Hematopoietic multipotent progenitor cell treated with erythropoietin and hydrocortisone succinate and interleukin-3 and kit ligand, for 8 days (in vitro differentiated cells): ENCODE results near the gene SH3TC1.

Source experiments
- DNase-seq: peaks from one replicate; pipeline ENCODE4 v3.0.0-alpha.2; 2015

SH3TC1 gene

DNA sequence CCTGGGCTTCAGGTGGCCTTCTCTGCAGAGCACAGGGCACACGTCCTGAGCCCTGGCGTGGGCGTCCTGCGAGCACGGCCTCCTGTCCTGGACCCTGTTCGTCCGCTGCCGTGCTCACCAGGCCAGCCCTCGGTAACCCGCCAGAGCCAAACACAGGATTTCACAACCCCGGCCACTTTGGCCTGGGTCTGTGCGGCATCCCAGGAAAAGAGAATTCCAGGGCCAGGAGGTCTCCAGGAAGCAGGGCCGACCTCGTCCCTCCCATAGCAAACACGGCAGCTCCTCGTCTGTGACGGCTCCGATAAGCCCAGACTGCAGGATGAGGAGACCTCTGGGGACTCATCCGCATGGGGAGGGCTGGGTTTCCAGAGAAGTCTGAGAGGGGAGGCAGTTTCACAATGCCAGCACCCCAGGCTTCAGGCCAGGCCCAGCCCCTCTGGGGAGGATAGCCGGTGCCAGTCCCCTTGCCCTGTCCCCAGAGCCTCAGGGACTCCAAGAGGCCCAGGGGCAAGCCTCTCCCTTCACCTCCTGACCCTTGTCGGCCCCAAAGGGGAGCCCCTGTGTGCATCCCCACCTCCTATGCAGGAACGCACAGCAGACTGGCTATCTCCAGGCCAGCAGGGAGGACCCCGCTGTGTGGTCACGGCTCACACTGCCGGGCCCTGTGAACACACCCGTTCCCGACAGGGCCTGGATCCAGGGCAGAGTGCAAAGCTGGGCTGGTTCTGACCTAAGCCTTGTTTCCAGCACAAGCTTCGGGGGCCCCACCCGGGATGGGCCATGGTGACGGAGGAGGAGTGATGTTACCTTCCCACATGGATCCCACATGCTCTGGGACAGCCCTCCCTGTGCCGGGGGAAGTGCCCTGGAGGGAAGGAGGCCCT lies 48.2 kb downstream of the SH3TC1 start:
- no peak for DNase-seq

DNA sequence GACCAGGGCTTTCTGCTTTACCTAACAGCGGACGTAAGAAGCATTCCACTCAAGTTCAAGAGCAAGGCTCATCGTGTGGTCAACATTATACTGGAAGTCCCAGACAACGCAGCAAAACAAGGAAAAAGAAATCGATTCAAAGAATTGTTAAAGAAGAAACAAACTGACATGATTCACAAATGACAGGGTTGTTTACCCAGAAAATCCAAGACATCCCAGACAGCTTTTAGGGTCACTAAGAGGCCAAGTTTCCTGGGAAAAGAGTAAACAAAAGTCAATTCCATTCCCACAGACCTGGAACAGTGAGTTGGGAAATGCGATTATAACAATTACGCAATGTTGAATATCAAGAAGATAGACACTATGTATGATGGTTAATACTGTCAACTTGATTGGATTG lies 49.0 kb downstream of the SH3TC1 start:
- no peak for DNase-seq

DNA sequence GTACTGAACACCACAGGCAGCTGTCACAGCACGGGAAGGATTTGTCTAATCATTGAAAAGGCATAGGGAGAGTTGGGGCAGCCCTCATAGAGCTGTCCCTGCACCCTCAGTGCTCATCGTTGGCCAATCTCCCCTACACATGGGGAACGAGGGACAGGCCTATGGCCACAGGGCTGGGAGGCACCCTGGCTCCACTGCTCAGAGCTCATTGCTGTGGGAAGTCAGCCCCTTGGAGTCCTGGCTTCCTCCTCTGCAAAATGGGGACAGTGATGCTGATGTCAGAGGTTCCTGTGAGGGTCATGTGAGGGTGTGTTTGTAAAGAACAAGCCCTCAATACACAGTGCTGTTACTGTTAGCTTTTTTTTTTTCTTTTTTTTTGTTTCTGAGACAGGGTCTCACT lies 51.1 kb downstream of the SH3TC1 start:
- DNase-seq, result no peak

DNA sequence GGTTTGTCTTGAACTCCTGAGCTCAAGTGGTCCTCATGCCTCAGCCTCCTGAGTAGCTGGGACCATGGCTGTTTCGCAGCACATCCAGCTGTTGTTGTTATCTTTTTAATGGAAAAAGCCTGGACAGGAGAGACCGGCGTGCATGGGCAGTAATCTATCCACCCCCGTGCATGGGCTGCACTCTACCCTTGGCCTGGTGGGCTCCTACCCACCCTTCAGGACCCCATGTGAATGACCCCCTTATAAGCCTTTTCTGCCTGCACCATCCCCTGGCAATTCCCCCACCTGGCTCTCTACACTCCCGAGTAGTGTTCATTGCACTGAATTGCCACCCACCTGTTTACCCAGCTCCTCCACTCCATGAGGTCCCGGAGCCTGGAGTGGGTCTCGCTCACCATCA lies 51.5 kb downstream of the SH3TC1 start:
- DNase-seq, result no peak

DNA sequence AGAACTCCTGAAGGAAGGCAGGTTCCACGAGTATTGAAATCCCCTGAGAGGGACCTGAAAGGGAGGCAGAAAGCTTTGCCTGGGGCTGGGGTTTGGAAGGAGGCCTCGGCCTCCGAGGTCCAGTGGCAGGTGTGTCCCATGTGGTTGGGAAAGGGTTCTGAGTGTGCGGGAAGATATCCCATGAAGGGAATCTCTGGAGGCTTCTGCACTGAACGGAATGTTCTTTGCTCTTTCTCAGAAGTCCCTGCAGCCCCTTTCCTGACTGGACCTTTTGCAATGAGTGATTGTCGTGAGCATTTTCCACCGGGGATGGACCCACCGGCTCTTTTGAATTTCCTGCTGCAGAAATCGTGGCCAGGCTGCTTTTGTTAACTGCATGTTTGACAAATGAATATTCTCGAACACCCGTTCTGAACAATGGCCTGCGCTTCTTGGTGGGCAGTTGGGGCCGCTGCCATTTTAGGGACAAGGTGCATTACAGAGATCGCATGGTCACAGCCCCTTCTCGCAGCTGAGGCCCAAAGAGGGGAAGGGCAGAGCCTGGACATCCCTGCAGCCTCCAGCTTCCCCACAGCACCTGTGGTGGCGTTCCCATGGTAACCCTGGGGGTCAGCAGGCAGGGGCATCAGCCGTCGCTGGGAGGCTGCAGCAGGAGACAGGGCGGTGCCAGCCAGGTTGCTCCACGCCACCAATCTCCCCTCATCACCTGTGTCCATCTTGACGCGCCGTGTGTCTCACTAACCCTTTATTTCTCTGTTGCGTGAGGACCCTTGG lies 52.2 kb downstream of the SH3TC1 start:
- DNase-seq, result no peak

DNA sequence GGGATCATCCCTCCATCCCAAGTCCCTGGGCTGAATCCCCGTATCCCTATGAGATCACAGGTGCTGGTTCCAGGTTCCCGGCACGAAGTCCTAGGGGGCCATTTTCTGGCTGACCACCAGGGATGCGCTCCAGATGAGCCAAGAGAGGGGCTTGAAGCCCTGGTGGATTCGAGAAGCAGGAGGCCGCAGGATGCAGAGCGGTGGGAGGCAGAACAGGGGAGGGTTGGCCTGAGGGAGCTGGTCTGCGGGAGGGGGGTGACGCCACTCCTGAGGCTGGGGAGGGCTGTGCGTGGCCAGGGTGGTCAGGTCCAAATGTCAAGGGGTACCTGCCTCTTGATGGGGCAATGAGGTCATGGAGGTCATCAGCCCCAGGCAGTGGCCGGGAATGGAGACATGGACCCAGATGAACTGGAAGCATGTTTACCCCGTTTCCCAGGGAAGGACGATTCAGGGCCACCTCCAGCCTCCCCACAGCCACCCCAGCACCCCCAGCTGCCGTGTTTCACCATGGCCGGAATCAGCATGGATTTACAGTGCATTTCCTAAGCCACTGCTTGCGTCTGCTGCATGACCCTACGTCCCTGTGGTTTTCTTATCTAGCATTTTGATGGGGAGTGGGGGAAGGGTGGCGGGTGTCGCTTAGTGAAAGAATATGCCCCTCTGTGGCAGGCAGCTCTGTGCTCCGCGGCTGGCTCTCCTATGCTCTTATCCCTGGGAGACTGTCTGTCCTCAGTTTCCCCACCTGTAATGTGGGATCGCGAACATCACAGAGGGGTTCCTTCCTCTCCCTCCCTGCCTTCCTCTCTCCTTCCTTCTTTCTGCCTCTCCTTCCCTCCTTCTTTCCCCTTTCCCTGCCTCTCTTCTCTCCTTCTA lies 53.4 kb downstream of the SH3TC1 start:
- peak; percentile 20 for DNase-seq

DNA sequence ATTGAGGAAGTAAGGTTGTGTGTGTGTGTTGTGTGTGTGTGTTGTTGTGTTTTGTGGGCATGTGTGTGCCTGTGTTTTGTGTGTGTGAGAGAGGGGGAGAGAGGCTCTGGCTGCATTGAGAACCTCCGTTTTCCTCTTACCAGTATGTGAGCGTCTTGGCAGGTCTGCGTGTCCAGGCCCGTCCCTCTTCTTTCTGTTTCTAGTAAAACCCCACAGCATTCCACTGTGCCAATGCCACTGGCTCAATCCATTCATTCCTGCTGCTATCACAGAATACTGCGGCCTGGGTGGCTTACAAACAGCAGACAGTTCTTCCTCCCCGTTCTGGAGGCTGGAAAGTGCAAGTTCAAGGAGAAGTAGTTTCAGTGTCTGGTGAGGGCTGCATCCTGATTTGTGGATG lies 55.0 kb downstream of the SH3TC1 start:
- DNase-seq, result no peak

DNA sequence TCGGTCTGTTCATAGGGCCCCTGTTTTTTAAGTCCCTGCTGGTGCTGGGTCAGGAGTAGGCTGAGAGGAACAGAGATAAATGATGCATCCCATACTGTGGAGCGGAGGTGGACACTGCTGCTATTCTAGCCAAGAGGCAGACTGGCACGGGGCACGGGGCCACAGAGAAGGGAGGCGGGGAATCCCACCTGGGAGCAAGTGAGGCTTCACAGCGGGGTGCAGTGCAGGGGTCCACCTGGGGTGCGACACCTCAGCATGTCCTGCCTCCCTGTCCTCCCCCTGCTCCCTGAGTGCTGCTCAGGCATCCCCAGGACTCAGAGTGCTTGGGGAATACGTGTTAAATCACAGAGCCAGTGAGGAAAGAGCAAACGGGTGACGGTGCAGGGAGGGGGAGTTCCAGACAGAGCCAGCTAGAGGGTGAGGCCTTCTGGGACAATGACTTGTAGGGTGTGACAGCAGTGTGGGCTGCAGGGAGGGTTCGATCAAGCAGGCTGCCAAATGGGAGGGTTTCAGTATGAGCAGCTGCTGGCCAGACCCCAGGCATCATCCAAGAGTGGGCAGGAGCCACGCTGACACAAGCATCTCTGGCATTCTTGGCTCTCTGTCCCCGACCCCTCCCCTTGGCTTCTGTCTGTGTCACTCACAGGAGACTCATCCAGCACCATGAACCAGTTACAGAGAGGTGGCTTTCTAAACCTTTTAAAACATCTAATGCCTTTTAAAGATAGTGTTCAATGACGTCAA lies 56.8 kb downstream of the SH3TC1 start:
- DNase-seq, result no peak

DNA sequence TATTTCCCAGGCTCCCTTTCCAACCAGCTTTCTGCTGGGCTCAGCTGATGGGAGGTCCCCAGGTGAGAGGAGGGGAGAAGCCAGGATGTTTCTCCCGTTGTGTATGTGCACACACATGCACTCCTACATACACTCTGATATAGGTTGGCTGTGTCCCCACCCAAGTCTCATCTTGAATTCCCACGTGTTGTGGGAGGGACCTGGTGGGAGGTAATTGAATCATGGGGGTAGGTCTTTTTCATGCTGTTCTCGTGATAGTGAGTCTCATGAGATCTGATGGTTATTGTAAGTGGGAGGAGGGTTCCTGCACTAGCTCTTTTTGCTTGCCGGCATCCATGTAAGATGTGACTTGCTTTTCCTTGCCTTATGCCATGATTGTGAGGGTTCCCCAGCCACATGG lies 58.8 kb downstream of the SH3TC1 start:
- DNase-seq, result no peak

DNA sequence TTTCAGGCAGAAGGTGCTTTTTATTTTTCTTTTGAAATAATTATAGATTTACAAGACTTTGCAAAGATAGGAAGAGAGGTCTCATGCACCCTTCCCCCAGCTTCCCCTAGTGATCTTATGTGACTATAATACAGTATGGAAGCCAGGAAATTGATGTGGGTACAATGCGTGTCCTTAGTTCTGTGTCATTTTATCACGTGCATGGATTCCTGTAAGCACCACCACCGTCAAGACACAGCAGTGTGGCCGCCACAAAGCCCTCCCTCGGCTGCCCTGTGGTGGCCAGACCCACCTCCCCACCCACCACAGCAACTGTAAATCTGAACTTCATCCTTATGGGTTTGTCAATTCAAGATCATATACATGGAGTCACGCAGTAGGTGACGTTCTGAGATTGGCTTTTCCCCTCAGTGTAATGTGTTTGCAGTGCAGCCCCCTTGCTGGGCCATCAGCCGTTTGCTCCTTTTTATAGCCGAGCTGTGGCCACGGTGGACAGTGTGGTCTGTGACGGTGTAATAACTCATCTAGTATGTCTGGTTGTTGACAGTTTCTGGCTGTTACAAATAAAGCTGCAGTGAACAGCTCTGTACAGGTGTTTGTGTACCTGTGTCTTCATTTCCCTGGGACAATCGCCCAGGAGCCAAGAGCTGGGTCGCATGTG lies 59.6 kb downstream of the SH3TC1 start:
- no peak for DNase-seq

DNA sequence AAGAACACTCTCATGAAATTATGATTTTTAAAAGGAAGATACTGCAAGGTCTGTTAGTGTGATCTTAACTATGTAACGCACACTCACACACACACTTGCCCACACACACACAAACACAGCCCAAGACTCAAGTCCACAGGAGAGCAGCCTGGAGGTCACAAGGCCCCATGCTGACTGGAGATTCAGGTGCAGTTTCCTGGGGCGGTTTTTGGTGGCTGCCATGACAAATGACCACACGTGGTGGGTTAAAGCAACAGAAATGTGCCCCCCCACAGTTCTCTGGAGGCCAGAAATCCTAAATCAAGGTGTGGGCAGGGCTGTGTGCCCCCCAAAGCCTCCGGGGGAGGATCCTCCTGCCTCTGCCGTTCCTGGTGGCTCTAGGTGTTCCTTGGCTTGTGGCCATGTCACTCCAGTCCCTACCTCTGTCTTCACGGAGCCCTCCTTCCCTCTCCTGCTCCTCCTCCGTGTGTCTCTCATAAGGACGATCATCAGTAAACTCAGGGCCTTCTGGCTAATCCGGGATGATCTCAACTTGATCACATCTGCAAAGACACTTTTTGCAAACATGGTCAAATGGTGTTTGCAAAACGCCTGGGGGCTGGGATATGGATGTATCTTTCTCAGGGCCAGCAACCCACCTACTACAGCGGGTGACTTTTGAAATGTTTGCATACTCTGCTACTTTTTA lies 60.8 kb downstream of the SH3TC1 start:
- no peak for DNase-seq

DNA sequence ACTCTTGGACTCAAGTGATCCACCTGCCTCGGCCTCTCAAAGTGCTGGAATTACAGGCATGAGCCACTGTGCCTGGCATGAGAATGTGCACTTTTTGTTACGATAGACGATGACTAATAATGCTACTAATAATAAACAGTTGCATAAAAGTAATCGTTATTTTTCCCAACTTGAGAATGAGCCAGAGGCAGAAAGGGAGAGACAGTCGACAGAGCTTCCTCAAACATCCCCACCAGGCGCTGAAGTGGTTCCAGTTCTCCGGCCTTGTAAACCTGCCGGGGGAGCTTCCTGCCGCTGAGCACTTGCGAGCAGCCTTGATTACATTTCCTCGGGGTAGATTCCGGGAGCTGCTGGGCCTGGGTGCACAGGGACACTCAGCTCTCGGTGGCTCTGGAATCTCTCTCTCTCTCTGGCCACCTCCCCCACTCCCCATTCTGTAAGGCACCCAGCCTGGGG lies 61.6 kb downstream of the SH3TC1 start:
- no peak for DNase-seq

DNA sequence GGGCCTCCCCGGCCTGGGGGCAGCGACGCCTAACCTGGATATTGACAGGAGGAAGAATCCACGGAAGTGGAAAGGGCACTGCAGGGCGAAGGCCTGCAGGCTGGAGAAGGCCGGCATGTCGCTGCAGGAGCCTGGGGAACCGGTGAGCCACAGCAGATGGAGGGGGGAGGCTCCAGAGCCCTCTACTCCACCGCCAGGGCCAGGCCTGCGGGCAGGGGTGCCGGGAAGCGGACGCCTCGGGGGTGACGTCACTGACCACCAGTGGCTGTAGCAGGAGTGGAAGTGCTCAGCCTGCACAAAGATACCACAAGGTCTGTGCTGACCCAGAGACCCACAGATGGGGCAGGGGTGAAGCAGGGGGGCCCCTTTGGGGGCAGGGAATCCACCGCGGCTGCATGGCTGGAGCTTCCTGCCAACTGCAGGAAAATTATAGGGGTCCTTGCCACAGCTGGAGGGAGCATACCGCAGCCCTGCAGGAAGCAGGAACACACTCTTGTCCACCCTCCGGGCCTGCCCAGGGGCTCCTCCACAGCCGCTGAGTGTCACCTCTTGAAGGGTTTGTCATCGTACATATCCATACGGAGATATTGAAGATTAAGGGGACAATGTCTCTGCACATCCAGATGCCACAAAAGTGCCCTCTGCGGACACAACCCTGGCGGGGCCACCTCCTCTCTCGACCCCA lies 62.9 kb downstream of the SH3TC1 start:
- no peak for DNase-seq

DNA sequence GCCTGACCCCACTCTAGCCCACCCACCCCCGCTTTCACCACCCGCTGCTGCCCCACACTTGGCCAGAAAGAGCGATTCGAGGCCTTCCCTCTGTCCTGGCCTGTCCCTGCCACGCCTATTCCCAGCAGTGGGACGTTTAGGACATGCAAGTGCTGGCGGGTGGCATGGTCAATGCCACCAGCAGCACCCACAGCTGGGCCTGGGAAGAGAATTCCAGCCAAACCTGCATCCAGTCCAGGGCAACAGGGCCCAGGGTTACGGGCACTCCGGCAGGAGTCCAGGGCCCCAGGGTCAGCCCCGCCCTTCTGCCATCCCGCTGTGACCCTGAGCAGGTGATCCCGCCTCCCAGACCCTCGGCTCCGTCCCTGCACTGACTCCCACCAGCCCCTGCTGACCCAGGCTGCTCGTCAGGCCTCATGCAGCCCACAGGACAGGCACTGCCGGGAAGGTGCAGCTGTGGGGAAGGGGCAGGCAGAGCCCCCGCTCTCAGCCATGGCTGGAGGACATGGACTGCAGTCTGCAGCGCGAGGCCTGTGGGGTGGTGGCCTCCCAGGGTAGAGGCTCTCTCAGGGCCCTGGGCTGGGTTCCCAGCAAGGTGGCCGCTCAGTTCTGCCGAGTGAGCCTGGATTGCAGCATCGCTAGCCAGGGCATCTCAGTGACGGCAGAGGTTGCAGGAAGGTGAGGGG lies 63.7 kb downstream of the SH3TC1 start:
- DNase-seq, result no peak

DNA sequence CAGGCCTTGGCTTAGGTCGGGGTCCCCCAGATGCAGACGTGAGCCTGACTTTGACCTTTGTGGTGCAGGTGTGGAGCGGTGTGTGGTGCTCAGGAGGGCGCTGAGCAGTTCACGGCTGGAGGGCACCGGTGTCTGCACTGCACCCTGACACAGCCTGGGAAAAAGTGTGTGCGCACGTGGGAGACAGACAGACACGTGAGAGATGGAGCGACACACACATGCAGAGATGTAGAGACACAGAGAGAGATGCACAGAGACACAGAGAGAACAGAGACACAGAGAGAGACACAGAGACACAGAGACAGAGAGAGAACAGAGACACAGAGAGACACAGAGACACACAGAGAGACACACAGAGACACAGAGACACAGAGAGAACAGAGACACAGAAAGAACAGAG lies 64.3 kb downstream of the SH3TC1 start:
- DNase-seq, result no peak

DNA sequence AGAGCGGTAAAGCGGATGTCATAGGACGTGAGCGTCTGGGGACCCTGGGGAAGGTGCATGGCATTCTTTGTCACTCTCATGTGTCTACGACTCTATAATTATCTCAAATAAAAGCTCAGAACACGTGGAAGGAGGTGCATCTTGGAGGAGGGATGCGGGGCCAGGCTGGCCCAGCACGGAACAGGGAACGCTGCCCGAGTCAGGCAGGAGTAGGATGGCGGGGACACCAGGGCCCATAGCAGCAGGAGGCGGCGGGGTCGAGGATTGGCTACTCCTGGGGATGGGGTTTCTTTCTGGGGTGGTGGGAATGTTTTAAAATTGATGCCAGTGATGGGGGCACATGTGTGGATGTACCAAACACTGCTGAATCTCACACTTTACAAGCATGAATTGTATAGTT lies 65.0 kb downstream of the SH3TC1 start:
- DNase-seq, result no peak

DNA sequence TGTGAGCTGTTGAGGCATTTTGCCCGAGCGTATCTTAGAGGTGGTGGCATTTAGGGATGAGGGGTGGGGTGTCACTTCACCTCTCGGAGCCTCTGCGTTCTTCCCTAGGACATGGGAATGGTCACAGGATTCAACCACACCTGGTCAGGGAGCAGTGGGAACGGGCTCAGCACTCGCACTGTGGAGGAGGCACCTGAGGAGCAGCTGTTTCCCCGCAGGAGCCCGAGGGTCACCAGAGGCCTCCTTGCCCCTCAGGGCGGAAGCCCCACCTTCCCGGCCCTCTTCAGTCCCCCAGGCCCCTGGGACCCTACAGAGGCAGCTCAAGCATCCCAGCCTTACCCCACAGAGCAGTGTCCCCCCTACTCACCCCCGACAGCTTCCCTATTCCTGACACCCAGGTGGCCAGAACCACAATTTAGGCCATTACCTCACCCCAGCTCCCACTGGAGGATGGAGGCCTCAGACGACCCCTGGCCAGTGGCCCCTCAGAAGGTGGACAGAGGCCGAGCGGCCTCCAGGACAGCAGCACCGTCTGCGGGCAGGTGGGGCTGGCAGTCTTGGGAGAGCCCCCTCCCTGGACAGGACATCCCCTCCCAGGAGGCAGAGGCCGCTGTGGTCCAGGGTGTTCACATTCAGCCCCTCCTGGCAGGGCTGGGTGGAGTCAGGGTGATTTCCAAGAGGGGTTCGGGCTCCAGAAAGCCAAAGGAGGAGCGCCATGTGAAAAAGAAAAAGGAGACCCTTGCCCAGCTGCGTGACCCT lies 66.3 kb downstream of the SH3TC1 start:
- DNase-seq, result no peak

DNA sequence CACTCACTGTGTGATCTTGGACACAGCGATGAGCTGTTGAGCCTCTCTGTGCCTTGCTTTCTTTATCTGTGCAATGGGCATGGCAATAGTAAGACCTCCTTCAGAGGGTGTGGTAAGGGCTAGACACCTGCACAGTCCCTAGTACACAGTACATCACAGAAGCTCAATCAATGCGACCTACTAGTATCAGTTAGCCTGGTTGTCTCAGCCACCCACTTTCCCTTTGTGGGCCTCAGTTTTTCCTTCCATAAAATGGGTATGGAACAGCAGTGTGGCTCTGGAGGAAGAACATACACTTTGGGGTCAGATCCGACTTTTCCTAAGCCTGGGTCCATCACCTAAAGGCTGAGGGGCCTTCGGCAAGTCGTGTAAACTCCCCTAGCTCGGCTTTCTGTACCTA lies 67.0 kb downstream of the SH3TC1 start:
- DNase-seq, result no peak

DNA sequence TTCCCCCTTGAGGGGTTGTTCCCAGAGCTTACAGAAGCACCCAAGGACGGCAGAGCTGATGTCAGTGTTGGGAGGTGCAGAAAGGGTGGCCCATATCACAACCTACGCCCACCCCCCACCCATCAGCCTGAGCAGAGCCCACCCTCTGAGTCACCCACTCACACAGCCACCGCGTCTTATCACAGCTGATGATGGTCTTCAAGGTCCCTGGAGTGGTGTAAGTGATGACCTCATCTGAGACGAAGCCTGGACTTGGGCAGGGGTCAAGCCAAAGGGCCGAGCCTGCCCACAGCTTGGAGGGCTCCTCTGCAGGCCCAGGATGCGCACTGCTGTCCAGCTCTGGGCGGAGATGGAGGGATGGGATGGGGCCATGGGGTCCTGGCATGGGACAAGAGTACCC lies 67.4 kb downstream of the SH3TC1 start:
- no peak for DNase-seq
